Thymus (tissue), 11 donors: ENCODE data around the gene DICER1. TPM values are rescaled to one million over a fixed set of nuclear protein-coding genes. Genes with fewer than 3 reads are reported as not detected.

ENCODE experiments used
- DNase-seq, 9 donors: peaks; one replicate each; pipeline ENCODE4 v3.0.0-alpha.2; 2013; ENCODE audit warnings: low spot score in 9 of 9, low read depth in 6 of 9, missing footprints in 1 of 9
- H3K27ac ChIP-seq, 2 donors: one replicate each; pipeline ENCODE4 v1.5.1; 2013; ENCODE audit warnings: control low read depth in 1 of 2, low read depth in 1 of 2, low read length in 1 of 2, mild to moderate bottlenecking in 1 of 2, moderate library complexity in 1 of 2
- H3K27me3 ChIP-seq, 2 donors: one replicate each; pipeline ENCODE4 v1.5.1; 2013; ENCODE audit warnings: low read length in 1 of 2; ENCODE audit not compliant: control insufficient read depth in 2 of 2, insufficient read depth in 1 of 2
- H3K36me3 ChIP-seq, 2 donors: one replicate each; pipeline ENCODE4 v1.5.1; 2013; ENCODE audit warnings: low read length in 1 of 2, mild to moderate bottlenecking in 1 of 2, moderate library complexity in 1 of 2; ENCODE audit not compliant: control insufficient read depth in 2 of 2, insufficient read depth in 2 of 2
- H3K4me1 ChIP-seq, 2 donors: one replicate each; pipeline ENCODE4 v1.5.1; 2013; ENCODE audit warnings: low read length in 2 of 2; ENCODE audit not compliant: control insufficient read depth in 2 of 2, insufficient read depth in 2 of 2
- H3K4me3 ChIP-seq, 2 donors: one replicate each; pipeline ENCODE4 v1.5.1; 2013; ENCODE audit warnings: low read length in 2 of 2, control low read depth in 1 of 2, mild to moderate bottlenecking in 1 of 2
- H3K9me3 ChIP-seq, 2 donors: one replicate each; pipeline ENCODE4 v1.5.1; 2013; ENCODE audit warnings: low read length in 1 of 2, mild to moderate bottlenecking in 1 of 2; ENCODE audit not compliant: control insufficient read depth in 2 of 2, insufficient read depth in 1 of 2
- WGBS: extraction: QIAGEN DNeasy Blood & Tissue Kit; methylation state at CpG from one replicate; pipeline ENCODE4 v1.1.7; 2013; 5-methylcytosine and 5-hydroxymethylcytosine counted together
- polyA plus RNA-seq: library from polyadenylated mRNA; stranded (reverse); fragments of 200-250 nt; gene quantifications from one replicate; pipeline ENCODE4 v1.2.3, GENCODE V29; 2013
- total RNA-seq: library from RNA; stranded (reverse); fragments of 120-200 nt; gene quantifications from one replicate; pipeline ENCODE4 v1.2.4, GENCODE V29; 2013
- donor health status: healthy.

DICER1 gene
- total and polyA plus RNA-seq, 2 donors: 14.8 to 33.3 TPM

DNA sequence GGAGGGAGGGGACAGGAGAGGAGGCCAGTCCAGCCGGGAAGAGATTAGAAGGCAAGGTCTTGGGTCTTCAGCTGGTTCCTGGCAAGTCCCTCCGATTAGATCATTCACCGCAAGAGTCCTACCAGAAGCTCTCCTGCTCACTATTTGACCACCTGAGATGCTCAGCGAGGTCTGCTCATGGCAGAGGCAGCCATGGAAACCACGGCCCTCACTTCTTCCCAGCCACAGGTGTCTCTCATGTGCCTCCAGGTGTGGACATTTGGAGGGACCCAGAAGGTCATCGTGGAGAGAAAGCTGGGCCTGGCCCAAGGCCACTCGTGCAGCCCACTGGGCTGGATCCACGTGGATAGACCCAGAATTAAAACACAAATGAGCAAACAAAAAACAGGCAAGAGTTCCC lies 99.5 kb downstream of the DICER1 start:
- Histone ChIP-seq H3K36me3 (no peaks in the 10 kb centered on the region), H3K4me1 (no peaks in the 10 kb centered on the region), H3K4me3 (no peak overlapping the region), H3K27ac (no peak overlapping the region), H3K27me3 (no peaks in the 10 kb centered on the region), H3K9me3 (no peaks in the 10 kb centered on the region)
- WGBS: 90% methylated on average over 8 of the region's 8 CpGs
- no peak for DNase-seq

DNA sequence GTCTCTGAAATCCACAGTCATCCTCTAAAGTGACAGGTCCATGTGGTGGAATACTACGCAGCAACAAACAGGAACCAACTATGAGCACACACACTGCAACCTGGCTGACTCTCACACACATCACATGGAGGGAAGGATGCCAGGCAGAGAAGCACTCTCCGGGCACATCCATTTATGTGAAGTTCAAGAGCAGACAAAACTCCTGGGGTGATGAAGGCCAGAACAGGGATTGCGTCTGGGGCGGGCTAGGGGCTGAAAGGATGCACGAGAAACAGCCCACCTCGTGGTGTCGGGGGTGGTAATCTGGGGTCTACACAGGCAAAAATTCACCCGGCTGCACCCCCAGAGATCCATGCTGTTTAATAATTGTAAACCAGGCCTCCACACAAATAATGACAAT lies 100.2 kb downstream of the DICER1 start:
- H3K27ac ChIP-seq: no peak overlapping the region
- WGBS: 82% methylated on average over 8 of the region's 8 CpGs
- H3K27me3 ChIP-seq: no peaks in the 10 kb centered on the region
- no peaks in the 10 kb centered on the region for H3K9me3 ChIP-seq
- H3K4me3 ChIP-seq: no peak overlapping the region
- H3K36me3 ChIP-seq: no peaks in the 10 kb centered on the region
- no peak for DNase-seq
- H3K4me1 ChIP-seq: no peaks in the 10 kb centered on the region

GRCh38 chr14:95056476-95056875 lies 100.9 kb downstream of the DICER1 start:
- Histone ChIP-seq H3K9me3 (no peaks in the 10 kb centered on the region), H3K36me3 (no peaks in the 10 kb centered on the region), H3K27me3 (no peaks in the 10 kb centered on the region), H3K27ac (no peak overlapping the region), H3K4me3 (no peak overlapping the region), H3K4me1 (no peaks in the 10 kb centered on the region)
- 85% methylated on average over 10 of the region's 10 CpGs for WGBS
- no peak for DNase-seq

GRCh38 chr14:95055318-95055717 lies 102.0 kb downstream of the DICER1 start:
- H3K9me3 ChIP-seq: no peaks in the 10 kb centered on the region
- no peak overlapping the region for H3K27ac ChIP-seq
- no peaks in the 10 kb centered on the region for H3K36me3 ChIP-seq
- no peaks in the 10 kb centered on the region for H3K27me3 ChIP-seq
- WGBS: 96% methylated on average over 7 of the region's 7 CpGs
- H3K4me1 ChIP-seq: no peaks in the 10 kb centered on the region
- no peak for DNase-seq
- no peak overlapping the region for H3K4me3 ChIP-seq

GRCh38 chr14:95054346-95055280 lies 102.7 kb downstream of the DICER1 start:
- 94% methylated on average over 23 of the region's 23 CpGs for WGBS
- Histone ChIP-seq H3K36me3 (no peaks in the 10 kb centered on the region), H3K27me3 (no peaks in the 10 kb centered on the region), H3K9me3 (no peaks in the 10 kb centered on the region), H3K4me3 (no peak overlapping the region), H3K4me1 (no peaks in the 10 kb centered on the region), H3K27ac (no peak overlapping the region)
- no peak for DNase-seq

DNA sequence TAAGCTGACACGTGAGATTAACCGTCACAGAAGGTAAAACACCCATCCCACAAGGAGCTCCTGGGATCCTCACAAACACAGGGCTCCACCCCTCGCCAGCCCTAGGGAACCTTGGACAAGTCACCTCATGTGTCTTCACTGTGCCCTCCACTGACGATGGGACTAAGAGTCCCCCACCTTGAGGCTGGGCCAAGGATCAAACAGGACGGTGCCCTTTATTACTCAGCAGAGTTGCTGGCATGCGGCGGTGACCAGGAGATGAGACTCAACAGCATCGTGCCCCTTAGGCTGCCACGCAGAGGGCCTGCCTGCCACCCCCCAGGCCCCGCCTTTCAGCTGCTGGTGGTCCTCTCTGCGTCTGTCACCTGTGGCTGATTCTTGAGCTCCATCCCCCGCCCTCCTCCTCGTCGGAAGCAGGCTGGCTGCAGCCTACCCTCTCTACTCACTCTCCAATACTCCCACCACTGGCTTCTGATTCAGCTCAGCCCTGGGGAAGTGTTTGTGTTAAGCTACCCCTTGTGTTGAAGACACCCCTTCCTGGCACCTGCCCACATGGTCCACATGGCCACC lies 105.2 kb downstream of the DICER1 start:
- H3K27ac ChIP-seq: no peak overlapping the region
- H3K4me1 ChIP-seq: no peaks in the 10 kb centered on the region

GRCh38 chr14:95049952-95050351 lies 107.4 kb downstream of the DICER1 start:
- no peaks in the 10 kb centered on the region for H3K36me3 ChIP-seq
- H3K27ac ChIP-seq: no peak overlapping the region
- H3K4me1 ChIP-seq: no peaks in the 10 kb centered on the region
- H3K27me3 ChIP-seq: no peaks in the 10 kb centered on the region
- DNase-seq: no peak
- H3K9me3 ChIP-seq: no peaks in the 10 kb centered on the region
- no peak overlapping the region for H3K4me3 ChIP-seq

More for the DNA sequence above, 105.2 kb downstream of the DICER1 start:
- DNase-seq: no peak
- 86% methylated on average over 14 of the region's 14 CpGs for WGBS
- no peaks in the 10 kb centered on the region for H3K36me3 ChIP-seq
- H3K27me3 ChIP-seq: no peaks in the 10 kb centered on the region
- no peak overlapping the region for H3K4me3 ChIP-seq
- H3K9me3 ChIP-seq: no peaks in the 10 kb centered on the region

GRCh38 chr14:95048771-95049312 lies 108.5 kb downstream of the DICER1 start:
- Histone ChIP-seq H3K36me3 (no peaks in the 10 kb centered on the region), H3K9me3 (no peaks in the 10 kb centered on the region), H3K4me1 (no peaks in the 10 kb centered on the region), H3K27me3 (peaks cover 0 to 2% of the 10 kb centered on the region in 2 donors), H3K27ac (no peak overlapping the region), H3K4me3 (no peak overlapping the region)
- WGBS: 88% methylated on average over 10 of the region's 10 CpGs
- no peak for DNase-seq

- H3K4me3 ChIP-seq: no peak overlapping the region
- H3K4me1 ChIP-seq: no peaks in the 10 kb centered on the region
- no peaks in the 10 kb centered on the region for H3K36me3 ChIP-seq
- H3K9me3 ChIP-seq: no peaks in the 10 kb centered on the region
- 93% methylated on average over 7 of the region's 7 CpGs for WGBS
- no peak for DNase-seq
- H3K27me3 ChIP-seq: peaks cover 0 to 2% of the 10 kb centered on the region in 2 donors
- H3K27ac ChIP-seq: no peak overlapping the region
Observed at GRCh38 chr14:95047754-95048153, 109.6 kb downstream of the DICER1 start.
